ENCODE measurements around the gene PDE7B. TPM values are rescaled to one million over a fixed set of nuclear protein-coding genes. Genes with fewer than 3 reads are reported as not detected.
"Not testable (repeated sequence)": the region's sequence is repeated elsewhere in the genome, so short reads cannot be mapped to it uniquely, and the experiment has no call there.

Gene PDE7B
- total RNA-seq, 1 donor = 1.7 TPM

DNA sequence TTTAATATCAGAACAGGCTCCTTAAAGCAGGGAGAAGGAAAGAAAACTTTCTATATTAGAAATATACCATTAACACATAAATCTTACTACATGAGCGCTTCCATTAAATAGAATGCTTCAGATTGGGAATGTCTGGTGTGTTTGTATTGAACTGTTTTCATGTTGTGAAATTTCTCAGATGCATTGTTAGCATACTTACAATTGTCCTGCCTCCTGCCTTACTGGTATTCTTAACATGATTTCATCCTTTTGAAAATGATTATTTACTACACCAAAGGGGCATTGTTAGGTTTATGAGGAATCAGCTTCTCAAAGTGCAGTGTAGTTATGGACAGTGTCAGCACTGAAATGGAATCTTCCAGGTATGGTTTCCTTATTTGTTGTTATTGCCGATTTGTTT lies 253.1 kb downstream of the PDE7B start:
- TF ChIP-seq, protein P1, sequence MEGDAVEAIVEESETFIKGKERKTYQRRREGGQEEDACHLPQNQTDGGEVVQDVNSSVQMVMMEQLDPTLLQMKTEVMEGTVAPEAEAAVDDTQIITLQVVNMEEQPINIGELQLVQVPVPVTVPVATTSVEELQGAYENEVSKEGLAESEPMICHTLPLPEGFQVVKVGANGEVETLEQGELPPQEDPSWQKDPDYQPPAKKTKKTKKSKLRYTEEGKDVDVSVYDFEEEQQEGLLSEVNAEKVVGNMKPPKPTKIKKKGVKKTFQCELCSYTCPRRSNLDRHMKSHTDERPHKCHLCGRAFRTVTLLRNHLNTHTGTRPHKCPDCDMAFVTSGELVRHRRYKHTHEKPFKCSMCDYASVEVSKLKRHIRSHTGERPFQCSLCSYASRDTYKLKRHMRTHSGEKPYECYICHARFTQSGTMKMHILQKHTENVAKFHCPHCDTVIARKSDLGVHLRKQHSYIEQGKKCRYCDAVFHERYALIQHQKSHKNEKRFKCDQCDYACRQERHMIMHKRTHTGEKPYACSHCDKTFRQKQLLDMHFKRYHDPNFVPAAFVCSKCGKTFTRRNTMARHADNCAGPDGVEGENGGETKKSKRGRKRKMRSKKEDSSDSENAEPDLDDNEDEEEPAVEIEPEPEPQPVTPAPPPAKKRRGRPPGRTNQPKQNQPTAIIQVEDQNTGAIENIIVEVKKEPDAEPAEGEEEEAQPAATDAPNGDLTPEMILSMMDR (IDR thresholded peaks at IDR 0.05; ENCODE audit: insufficient read depth, low read depth, low read length) = no peak

DNA sequence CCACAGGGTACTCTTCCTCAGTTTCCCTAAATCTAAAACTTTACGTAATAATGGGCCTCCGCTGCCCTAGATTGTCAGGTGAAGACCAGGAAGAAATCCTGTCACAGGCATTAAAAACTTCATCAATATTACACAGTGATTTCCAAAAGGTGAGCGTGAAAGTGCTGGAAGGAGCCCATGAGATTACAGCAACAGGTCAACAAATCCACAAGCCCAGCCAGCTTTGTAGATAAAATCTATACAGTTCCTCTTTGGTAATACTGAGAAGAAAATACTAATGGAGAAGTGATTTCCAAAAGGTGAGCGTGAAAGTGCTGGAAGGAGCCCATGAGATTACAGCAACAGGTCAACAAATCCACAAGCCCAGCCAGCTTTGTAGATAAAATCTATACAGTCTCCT lies 254.3 kb downstream of the PDE7B start:
- not testable (repeated sequence) for DNase-seq (ENCODE audit: low read depth); H3K4me3 ChIP-seq (ENCODE audit: low read depth, low read length)

More for the DNA sequence above, 253.1 kb downstream of the PDE7B start:
- no peak for DNase-seq (ENCODE audit: low read depth)
- H3K4me3 ChIP-seq (ENCODE audit: low read depth, low read length) = no peak overlapping the region

DNA sequence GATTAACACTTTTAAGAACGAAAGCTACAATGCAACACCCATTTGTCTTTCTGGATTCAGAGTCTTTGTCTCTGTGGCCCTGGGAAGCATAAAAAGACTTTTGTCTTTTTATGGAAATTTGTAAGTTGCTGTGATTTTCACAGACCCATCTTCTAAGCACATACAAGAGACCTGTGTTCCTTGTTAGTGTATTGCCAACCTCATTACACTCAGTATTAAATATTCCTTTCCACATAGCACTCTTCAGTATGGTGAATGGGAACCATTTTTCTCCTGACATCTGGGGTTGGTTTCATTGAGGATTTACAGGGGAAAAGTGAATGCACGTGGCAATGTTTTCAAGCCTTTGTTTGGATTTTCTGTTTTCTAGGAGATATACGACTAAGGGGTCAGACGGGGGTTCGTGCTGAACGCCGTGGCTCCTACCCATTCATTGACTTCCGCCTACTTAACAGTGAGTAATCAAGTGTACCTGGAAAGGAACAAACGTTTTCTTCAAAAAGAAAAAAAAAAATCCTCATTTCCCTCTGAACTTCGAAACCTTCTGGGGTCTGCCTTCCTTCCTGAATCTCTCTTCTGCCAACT lies 257.0 kb downstream of the PDE7B start:
- H3K4me3 ChIP-seq (ENCODE audit: low read depth, low read length) = no peak overlapping the region
- TF ChIP-seq, protein P1 (IDR thresholded peaks at IDR 0.05; ENCODE audit: insufficient read depth, low read depth, low read length) = no peak
- DNase-seq (ENCODE audit: low read depth) = no peak

DNA sequence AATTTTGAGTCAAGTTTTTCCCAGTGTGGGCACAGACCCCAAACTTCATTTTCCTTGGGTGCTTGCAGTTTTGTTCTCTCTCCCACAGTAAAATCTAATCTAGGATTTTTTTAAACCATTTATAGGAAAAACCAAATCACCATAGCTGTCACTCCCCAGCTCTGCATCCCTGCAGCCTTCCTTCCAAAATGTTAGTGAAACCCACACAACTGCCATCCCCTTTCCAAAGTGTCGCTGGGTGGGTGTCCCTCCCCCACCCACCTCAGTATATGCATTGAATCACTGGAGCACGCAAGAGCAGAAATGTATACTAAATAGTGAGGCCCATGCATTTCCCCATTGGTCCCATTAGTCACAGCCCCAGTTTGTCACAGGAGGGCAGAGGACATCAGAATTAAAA lies 260.3 kb downstream of the PDE7B start:
- H3K4me3 ChIP-seq (ENCODE audit: low read depth, low read length) = no peak overlapping the region
- no peak for DNase-seq (ENCODE audit: low read depth)
- TF ChIP-seq, protein P1 (IDR thresholded peaks at IDR 0.05; ENCODE audit: insufficient read depth, low read depth, low read length) = no peak

DNA sequence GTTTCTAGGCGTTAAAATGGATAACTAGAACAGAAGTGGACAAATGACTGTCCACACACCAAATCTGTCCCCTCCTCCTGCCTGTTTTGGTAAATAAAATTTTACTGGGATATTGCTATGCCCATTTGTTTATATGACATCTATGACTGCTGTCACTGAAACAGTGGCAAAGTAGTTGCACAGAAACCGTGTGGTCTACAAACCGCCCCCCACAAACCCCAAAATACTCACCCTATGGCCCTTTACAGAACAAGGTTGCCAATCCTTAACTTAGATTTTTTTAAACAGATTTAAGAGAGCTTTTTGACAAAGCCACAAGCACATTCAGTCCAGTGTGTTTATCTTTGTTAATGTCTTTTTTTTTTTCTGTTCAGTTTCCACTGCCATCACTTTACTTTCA lies 260.8 kb downstream of the PDE7B start:
- H3K4me3 ChIP-seq (ENCODE audit: low read depth, low read length) = no peak overlapping the region
- TF ChIP-seq, protein P1 (IDR thresholded peaks at IDR 0.05; ENCODE audit: insufficient read depth, low read depth, low read length) = no peak
- no peak for DNase-seq (ENCODE audit: low read depth)

DNA sequence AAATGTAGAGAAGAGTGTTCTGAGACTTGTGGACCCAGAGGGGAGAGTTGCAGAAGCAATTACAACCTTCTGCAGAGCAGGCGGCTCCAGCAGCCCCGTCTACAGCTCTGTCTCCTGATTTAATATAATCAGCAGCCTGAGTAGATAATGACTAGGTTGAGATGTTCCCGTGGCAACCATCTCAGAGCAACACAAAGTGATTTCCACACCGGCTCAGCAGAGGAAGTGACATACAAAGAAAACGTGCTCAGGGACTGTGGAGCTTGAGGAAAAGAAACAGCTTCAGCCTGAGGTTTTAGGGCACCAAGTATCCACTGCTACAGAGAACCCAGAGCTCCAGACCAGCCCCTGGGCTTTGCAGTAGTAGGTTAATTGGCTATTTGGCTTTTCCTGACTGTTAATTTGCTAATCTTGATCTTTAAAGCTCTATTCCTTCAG lies 262.3 kb downstream of the PDE7B start:
- TF ChIP-seq, protein P1 (IDR thresholded peaks at IDR 0.05; ENCODE audit: insufficient read depth, low read depth, low read length) = no peak
- no peak overlapping the region for H3K4me3 ChIP-seq (ENCODE audit: low read depth, low read length)
- DNase-seq (ENCODE audit: low read depth) = peak; percentile 89

DNA sequence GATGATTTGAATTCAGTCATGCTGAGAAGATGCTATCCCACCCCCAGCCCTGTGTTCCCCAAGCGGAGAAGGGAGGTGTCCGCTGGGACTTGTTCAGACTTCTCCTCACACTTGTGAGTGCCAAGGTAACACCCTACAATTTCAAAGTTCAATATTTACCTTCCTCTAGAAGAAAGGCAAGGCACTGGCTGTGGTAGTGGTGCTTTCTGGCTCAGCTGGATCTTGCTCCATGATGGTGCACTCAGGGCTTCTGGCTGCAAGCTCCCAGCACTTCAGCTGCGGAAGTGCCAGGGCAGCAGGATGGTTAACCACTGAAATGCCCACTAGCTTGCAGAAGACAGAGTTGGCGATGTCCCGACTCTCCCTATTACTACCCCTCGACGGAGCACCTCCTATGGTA lies 263.2 kb downstream of the PDE7B start:
- no peak for DNase-seq (ENCODE audit: low read depth)
- TF ChIP-seq, protein P1 (IDR thresholded peaks at IDR 0.05; ENCODE audit: insufficient read depth, low read depth, low read length) = no peak
- no peak overlapping the region for H3K4me3 ChIP-seq (ENCODE audit: low read depth, low read length)

All from fibroblast of villous mesenchyme (primary cell).